HG03064 (cell line): Measurements from ENCODE around the gene JMJD8.
A peak's percentile ranks its signal among the peaks of the same experiment; 100 is the strongest.

Experiments
- ATAC-seq: cut with Tn5 transposase; IDR thresholded peaks from one replicate; pipeline ENCODE4 v1.9.1; 2021; ENCODE audit warnings: low read depth; ENCODE audit not compliant: unreplicated experiment

JMJD8 gene

GRCh38 chr16:666572-666971 is 17.6 kb downstream of the JMJD8 start:
- no peak for ATAC-seq

GRCh38 chr16:662597-662996 is 21.5 kb downstream of the JMJD8 start:
- no peak for ATAC-seq

GRCh38 chr16:662095-662494 is 22.0 kb downstream of the JMJD8 start:
- no peak for ATAC-seq

GRCh38 chr16:661184-661821 is 22.8 kb downstream of the JMJD8 start:
- no peak for ATAC-seq

- ATAC-seq: no peak
These were observed 23.5 kb downstream of the JMJD8 start for GRCh38 chr16:660459-661183.

- ATAC-seq: no peak
These were observed 24.0 kb downstream of the JMJD8 start for GRCh38 chr16:660132-660458.

GRCh38 chr16:659618-660017 is 24.5 kb downstream of the JMJD8 start:
- no peak for ATAC-seq

GRCh38 chr16:658679-659571 is 25.2 kb downstream of the JMJD8 start:
- no peak for ATAC-seq

- no peak for ATAC-seq
These were observed 26.6 kb downstream of the JMJD8 start for GRCh38 chr16:657487-657886.

GRCh38 chr16:654034-654433 is 30.1 kb downstream of the JMJD8 start:
- ATAC-seq: no peak

- no peak for ATAC-seq
These were observed 31.5 kb downstream of the JMJD8 start for GRCh38 chr16:652454-653305.

- ATAC-seq: no peak
These were observed 32.3 kb downstream of the JMJD8 start for GRCh38 chr16:651844-652243.

GRCh38 chr16:649631-650030 is 34.5 kb downstream of the JMJD8 start:
- ATAC-seq: no peak

GRCh38 chr16:648781-649589 is 35.1 kb downstream of the JMJD8 start, which contains the start of gene WDR90:
WDR90 (plus strand) TSS chr16:649365; CDS start chr16:649417, 52 bp downstream.
- peak; percentile 68 for ATAC-seq

GRCh38 chr16:648071-648780 is 35.9 kb downstream of the JMJD8 start:
- ATAC-seq: no peak

- ATAC-seq: no peak
These were observed 36.8 kb downstream of the JMJD8 start for GRCh38 chr16:647173-647902.

- no peak for ATAC-seq
These were observed 37.4 kb downstream of the JMJD8 start for GRCh38 chr16:646679-647172.
